ENCODE measurements around the gene METTL26. TPM values are rescaled to one million over a fixed set of nuclear protein-coding genes. Genes with fewer than 3 reads are reported as not detected.
"Not testable (repeated sequence)": the region's sequence is repeated elsewhere in the genome, so short reads cannot be mapped to it uniquely, and the experiment has no call there.

METTL26 gene
- total and polyA plus RNA-seq, 2 of the 8 experiments (the other 6 are each of a cell fraction or from before 2014, with no cell fraction given), result 100 to 186 TPM

GRCh38 chr16:597655-598054, 38.5 kb downstream of the METTL26 start:
- not testable (repeated sequence) for H3K4me1 ChIP-seq (replicated peaks in 1 of 4; ENCODE audit: control insufficient read depth in 3 of 4, insufficient read depth in 4 of 4, low read length in 3 of 4); H3K4me2 ChIP-seq (ENCODE audit: insufficient read depth in 1 of 2, low read depth in 2 of 2, low read length in 2 of 2); H2AFZ ChIP-seq (ENCODE audit: low read length); H3K56ac ChIP-seq (replicated peaks; ENCODE audit: insufficient read length, low read depth, low read length); H3K23me2 ChIP-seq (ENCODE audit: low read depth, low read length); H3K4ac ChIP-seq (replicated peaks; ENCODE audit: insufficient read length, low read depth, low read length); H2BK15ac ChIP-seq (ENCODE audit: low read length); H3K18ac ChIP-seq (ENCODE audit: extremely low read depth, low read length); H3K9ac ChIP-seq (replicated peaks in 1 of 4; ENCODE audit: extremely low read depth in 1 of 4, low read depth in 3 of 4, low read length in 3 of 4); DNase-seq (ENCODE audit: low read depth in 1 of 2, low spot score in 2 of 2); H2BK20ac ChIP-seq (ENCODE audit: low read length); H2AK5ac ChIP-seq (ENCODE audit: low read depth, low read length); H3K23ac ChIP-seq (ENCODE audit: insufficient read length); H4K91ac ChIP-seq (replicated peaks; ENCODE audit: insufficient read length, low read length); H2BK12ac ChIP-seq (ENCODE audit: low read depth, low read length); H3K79me2 ChIP-seq (ENCODE audit: control insufficient read depth in 1 of 2, insufficient read depth in 2 of 2, low read length in 2 of 2); H3K14ac ChIP-seq (ENCODE audit: insufficient read length); H3K9me3 ChIP-seq (ENCODE audit: insufficient read depth in 2 of 2, low read depth in 1 of 2, low read length in 1 of 2); H3K36me3 ChIP-seq (ENCODE audit: control insufficient read depth in 2 of 4, insufficient read depth in 4 of 4, low read length in 3 of 4); FAIRE-seq; H3K27me3 ChIP-seq (replicated peaks in 1 of 4; ENCODE audit: control insufficient read depth in 3 of 4, extremely low read depth in 1 of 4, insufficient read depth in 3 of 4, low read length in 3 of 4); H2BK120ac ChIP-seq (replicated peaks; ENCODE audit: low read depth, low read length); H4K8ac ChIP-seq (ENCODE audit: extremely low read depth, insufficient read depth, low read length); H4K5ac ChIP-seq (ENCODE audit: insufficient read length, low read depth, low read length); H2BK5ac ChIP-seq (ENCODE audit: low read depth, low read length); H3K4me3 ChIP-seq (ENCODE audit: extremely low read depth in 1 of 4, insufficient read depth in 2 of 4, low read depth in 3 of 4, low read length in 4 of 4); H3K27ac ChIP-seq (ENCODE audit: low read depth, low read length)
- Histone ChIP-seq H4K20me1 (replicated peaks in 1 of 2; ENCODE audit: control insufficient read depth in 1 of 2, insufficient read depth in 2 of 2, low read length in 2 of 2) (peaks cover 14 to 19% of the 10 kb centered on the region in 2 experiments), H3K79me1 (ENCODE audit: low read depth, low read length) (peaks cover 10% of the 10 kb centered on the region; the same call in 1 of the 2 replicates)
- WGBS, 2 experiments (ENCODE audit: extremely low coverage in 1 of 2, insufficient coverage in 1 of 2, insufficient read length in 1 of 2, insufficient replicate concordance in 2 of 2, low coverage in 1 of 2, low lambda C conversion rate in 2 of 2, missing lambda C conversion rate in 1 of 2), result 92% methylated on average over 4 of the region's 7 CpGs; no CpG with 5 or more reads in 1 of the 2 experiments
- CTCF ChIA-PET (ENCODE audit: partially characterized antibody), result interaction anchor here (0.6 to 1.2 kb wide), 7 partner anchors 27 to 446 kb away, joined by 3 read pairs; no protein-coding TSS in a partner anchor
- POLR2A ChIA-PET (ENCODE audit: partially characterized antibody), result interaction anchor here (0.8 kb wide), 1 partner anchor 14 kb away, joined by 3 read pairs; no protein-coding TSS in a partner anchor

All from H1 (cell line).